HCT116 (cell line): ENCODE measurements around the gene GRB2. TPM values are rescaled to one million over a fixed set of nuclear protein-coding genes. Genes with fewer than 3 reads are reported as not detected.

Experiments
- ATAC-seq: fragments of 200-7000 bp; cut with Tn5 transposase; 2 replicates; pipeline ENCODE4 v1.9.1; 2020; ENCODE audit warnings: mild to moderate bottlenecking, moderate library complexity
- BruUV-seq: library from RNA; stranded (reverse); fragments of 400-500 nt; replicated peaks from 2 replicates; lab custom pipeline; 2021; lab: Mats Ljungman, UMichigan
- CTCF ChIA-PET: fragments of 300-600 bp; sonication (Branson Sonifier 250); formaldehyde crosslinking; loops from one replicate; lab custom pipeline; 2021; ENCODE audit warnings: antibody characterized with exemption; lab: Charles Lee
- POLR2A ChIA-PET: fragments of 300-600, 350-600 bp; sonication (Branson Sonifier 250); formaldehyde crosslinking; loops from one replicate; lab custom pipeline; 2021; ENCODE audit warnings: antibody characterized with exemption; lab: Charles Lee
- RAD21 ChIA-PET, 2 experiments: fragments of 300-600 bp; sonication (Branson Sonifier 250); formaldehyde crosslinking; loops; one replicate each; lab custom pipeline; 2023; ENCODE audit warnings: low total read pairs in 2 of 2; ENCODE audit not compliant: uncharacterized antibody in 2 of 2, unreplicated experiment in 2 of 2, low non-redundant PET in 1 of 2; lab: Charles Lee
- DNase-seq: peaks from one replicate; pipeline ENCODE4 v3.0.0-alpha.2; 2010; ENCODE audit warnings: low read depth, low spot score
- H2AFZ ChIP-seq: fragments of 200-600 bp; shearing (Covaris generic), sonication (generic); 2 replicates; pipeline ENCODE4 v1.6.1; 2017; ENCODE audit warnings: low read depth, mixed run types, mixed read lengths, antibody characterized with exemption, low read length; ENCODE audit not compliant: poor library complexity, severe bottlenecking
- H3K27ac ChIP-seq: 2 replicates; pipeline ENCODE4 v1.5.1; 2012; ENCODE audit warnings: low read depth, low read length
- H3K27me3 ChIP-seq: fragments of 200-600 bp; sonication (generic); 2 replicates; pipeline ENCODE4 v1.6.1; 2016; ENCODE audit warnings: mixed run types, low read length, mixed read lengths; ENCODE audit not compliant: insufficient read depth
- H3K36me3 ChIP-seq, 2 experiments: fragments of 200-500 bp in 1 of 2; fragments of 200-600 bp in 1 of 2; sonication (Bioruptor generic) in 1 of 2; sonication (generic) in 1 of 2; 2 replicates each; pipeline versions ENCODE4 v1.5.1 to v1.6.1; 2014 to 2016; ENCODE audit warnings: low read length in 2 of 2, inconsistent platforms in 1 of 2, mixed read lengths in 1 of 2, mixed run types in 1 of 2; ENCODE audit not compliant: insufficient read depth in 2 of 2, control insufficient read depth in 1 of 2
- H3K4me1 ChIP-seq, 2 experiments: fragments of 200-600 bp in 1 of 2; sonication (generic) in 1 of 2; 2 replicates each; pipeline versions ENCODE4 v1.5.1 to v1.6.1; 2012 to 2017; ENCODE audit warnings: low read length in 2 of 2, inconsistent platforms in 1 of 2, mild to moderate bottlenecking in 1 of 2, mixed read lengths in 1 of 2, mixed run types in 1 of 2, moderate library complexity in 1 of 2; ENCODE audit not compliant: insufficient read depth in 2 of 2, control insufficient read depth in 1 of 2
- H3K4me2 ChIP-seq: fragments of 200-600 bp; sonication (generic); 2 replicates; pipeline ENCODE4 v1.6.1; 2017; ENCODE audit warnings: mixed run types, low read length, mixed read lengths
- H3K4me3 ChIP-seq, 2 experiments: fragments of 200-600 bp in 1 of 2; sonication (generic) in 1 of 2; replicated peaks in 1 of 2; 2 replicates each; pipeline ENCODE4 v1.5.1; 2011 to 2016; ENCODE audit warnings: low read length in 2 of 2, control low read depth in 1 of 2, low read depth in 1 of 2, mild to moderate bottlenecking in 1 of 2, mixed read lengths in 1 of 2, mixed run types in 1 of 2
- H3K79me2 ChIP-seq: fragments of 200-600 bp; sonication (generic); 2 replicates; pipeline ENCODE4 v1.6.1; 2017; ENCODE audit warnings: mild to moderate bottlenecking, mixed run types, low read length, moderate library complexity, mixed read lengths; ENCODE audit not compliant: insufficient read depth
- H3K9ac ChIP-seq: fragments of 200-600 bp; sonication (generic); 2 replicates; pipeline ENCODE4 v1.6.1; 2016; ENCODE audit warnings: low read length, mixed read lengths
- H3K9me2 ChIP-seq: fragments of 200-600 bp; sonication (generic), shearing (Covaris generic); 2 replicates; pipeline ENCODE4 v1.6.1; 2017; ENCODE audit warnings: mixed run types, mild to moderate bottlenecking, moderate library complexity; ENCODE audit not compliant: insufficient read depth
- H3K9me3 ChIP-seq, 2 experiments: fragments of 200-500 bp in 1 of 2; fragments of 200-600 bp in 1 of 2; sonication (Bioruptor generic) in 1 of 2; sonication (generic) in 1 of 2; 2 replicates each; pipeline ENCODE4 v1.6.1; 2014 to 2017; ENCODE audit warnings: low read length in 2 of 2, mixed read lengths in 2 of 2, inconsistent platforms in 1 of 2, low read depth in 1 of 2, mild to moderate bottlenecking in 1 of 2, mixed run types in 1 of 2, moderate library complexity in 1 of 2; ENCODE audit not compliant: control insufficient read depth in 1 of 2, insufficient read depth in 1 of 2
- H4K20me1 ChIP-seq: fragments of 200-600 bp; sonication (generic), shearing (Covaris generic); 2 replicates; pipeline ENCODE4 v1.6.1; 2017; ENCODE audit warnings: mixed run types, mild to moderate bottlenecking, moderate library complexity; ENCODE audit not compliant: insufficient read depth
- CBX3 ChIP-seq: IDR thresholded peaks from 2 replicates; pipeline ENCODE4 v1.6.1; 2012; ENCODE audit warnings: low read depth
- CEBPB ChIP-seq: IDR thresholded peaks from 2 replicates; pipeline ENCODE4 v1.6.1; 2012; ENCODE audit warnings: low read depth
- CTCF ChIP-seq, 3 experiments: fragments of 200-600 bp in 1 of 3; sonication (generic) in 1 of 3; IDR thresholded peaks in 2 of 3; conservative IDR thresholded peaks in 1 of 3; 2 replicates each; pipeline ENCODE4 v1.5.1; 2012 to 2017; ENCODE audit warnings: low read depth in 2 of 3, low read length in 2 of 3, antibody characterized with exemption in 1 of 3, borderline replicate concordance in 1 of 3, control low read depth in 1 of 3, mild to moderate bottlenecking in 1 of 3, mixed read lengths in 1 of 3, mixed run types in 1 of 3, moderate library complexity in 1 of 3; ENCODE audit not compliant: insufficient read depth in 1 of 3
- ELF1 ChIP-seq: IDR thresholded peaks from 2 replicates; pipeline ENCODE4 v1.6.1; 2012; ENCODE audit warnings: low read depth, borderline replicate concordance
- EZH2 ChIP-seq: fragments of 200-600 bp; sonication (generic); IDR thresholded peaks from 2 replicates; pipeline ENCODE4 v1.6.1; 2017; ENCODE audit warnings: antibody characterized with exemption, mixed run types
- FOSL1 ChIP-seq: IDR thresholded peaks from 2 replicates; pipeline ENCODE4 v1.6.1; 2012; ENCODE audit warnings: low read depth
- JUND ChIP-seq: IDR thresholded peaks from 2 replicates; pipeline ENCODE4 v1.6.1; 2012
- MAX ChIP-seq: IDR thresholded peaks from 2 replicates; pipeline ENCODE4 v1.6.1; 2012
- POLR2A ChIP-seq: IDR thresholded peaks from 2 replicates; pipeline ENCODE4 v1.7.0; 2011; ENCODE audit warnings: borderline replicate concordance; ENCODE audit not compliant: insufficient read depth, insufficient read length; ENCODE audit errors: extremely low read depth
- POLR2AphosphoS5 ChIP-seq: IDR thresholded peaks from 2 replicates; pipeline ENCODE4 v1.6.1; 2011; ENCODE audit warnings: mild to moderate bottlenecking, low read depth, low read length, moderate library complexity
- RAD21 ChIP-seq: IDR thresholded peaks from 2 replicates; pipeline ENCODE4 v1.6.1; 2012; ENCODE audit warnings: low read depth, mild to moderate bottlenecking
- REST ChIP-seq: IDR thresholded peaks from 2 replicates; pipeline ENCODE4 v1.6.1; 2012; ENCODE audit warnings: low read depth
- SP1 ChIP-seq: IDR thresholded peaks from 2 replicates; pipeline ENCODE4 v1.6.1; 2012; ENCODE audit warnings: low read depth
- TCF7L2 ChIP-seq: IDR thresholded peaks from 2 replicates; pipeline ENCODE4 v1.7.0; 2011; ENCODE audit warnings: borderline replicate concordance, inconsistent platforms; ENCODE audit not compliant: insufficient read depth, insufficient read length; ENCODE audit errors: extremely low read depth
- ZNF274 ChIP-seq: fragments of 200-500 bp; sonication (Bioruptor generic); IDR thresholded peaks from 2 replicates; pipeline ENCODE4 v1.6.1; 2014; ENCODE audit warnings: mild to moderate bottlenecking, low read depth, low read length, inconsistent platforms
- intact Hi-C: fragments of 100-400 bp; cut with micrococcal nuclease; formaldehyde crosslinking; loops from 2 replicates; pipeline ENCODE4 v1.10.0; 2022
- total RNA-seq: library from RNA; stranded (reverse); gene quantifications from one replicate; pipeline ENCODE4 v1.2.1, GENCODE V29; 2021; ENCODE audit not compliant: unreplicated experiment

Gene GRB2
- total RNA-seq, 1 experiment from 2014 or later: 146 TPM

DNA sequence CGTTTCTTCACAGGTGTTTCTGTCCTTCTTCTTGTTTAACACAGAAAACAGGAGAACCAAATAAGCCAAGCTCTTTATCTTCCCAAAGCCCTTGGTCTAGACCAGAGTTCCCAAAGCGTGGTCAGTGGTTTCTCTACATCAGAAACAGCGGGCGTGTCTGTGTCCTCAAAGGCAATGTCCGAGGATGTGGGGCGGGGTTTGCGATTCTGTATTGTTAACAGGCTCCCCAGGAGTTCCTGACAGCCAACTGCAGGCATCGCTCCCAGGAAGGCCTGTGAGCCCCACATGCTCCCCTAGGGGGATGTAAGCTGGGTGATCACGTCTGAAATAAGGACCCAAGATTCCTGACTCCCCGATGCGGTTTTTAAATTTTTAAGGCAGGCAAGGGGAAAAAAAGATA is 87.8 kb downstream of the GRB2 start:
- no peaks in the 10 kb centered on the region for H3K27me3 ChIP-seq
- H2AFZ ChIP-seq: no peak overlapping the region
- ATAC-seq: peak; percentile 52; the same call in 1 of the 2 replicates
- H3K9me3 ChIP-seq: no peaks in the 10 kb centered on the region
- ChIA-PET RAD21 (no interaction called here), CTCF (interaction anchor here (0.7 to 1.7 kb wide), 2 partner anchors 95 to 430 kb away, joined by 3 to 4 read pairs; no protein-coding TSS in a partner anchor), POLR2A (no interaction called here)
- H3K9me2 ChIP-seq: no peaks in the 10 kb centered on the region
- TF ChIP-seq SP1 (no peak), JUND (no peak), TCF7L2 (no peak)
- H3K27ac ChIP-seq: no peak overlapping the region
- H3K4me2 ChIP-seq: no peak overlapping the region
- no peak overlapping the region for H3K9ac ChIP-seq
- peaks cover 0 to 8% of the 10 kb centered on the region in 2 experiments; a peak in 1 of 4 replicates for H3K4me1 ChIP-seq
- peaks cover 5% of the 10 kb centered on the region; the same call in 1 of the 2 replicates for H3K79me2 ChIP-seq
- intact Hi-C loops: no loop called here
- no peak overlapping the region for H3K4me3 ChIP-seq
- H3K36me3 ChIP-seq: peaks cover 23 to 30% of the 10 kb centered on the region in 2 experiments; a peak in 3 of 4 replicates
- no peaks in the 10 kb centered on the region for H4K20me1 ChIP-seq
- BruUV-seq: no TSS peak
- no peak for DNase-seq

- H3K27me3 ChIP-seq: no peaks in the 10 kb centered on the region
- H4K20me1 ChIP-seq: no peaks in the 10 kb centered on the region
- intact Hi-C loops: no loop called here
- RAD21 ChIA-PET: interaction anchor here in 1 of 2 experiments (0.7 kb wide), 1 partner anchor 8 kb away, joined by 4 read pairs; no protein-coding TSS in a partner anchor
- no peak overlapping the region for H3K4me2 ChIP-seq
- H3K9ac ChIP-seq: no peak overlapping the region
- no peak overlapping the region for H3K4me3 ChIP-seq
- no peak overlapping the region for H3K27ac ChIP-seq
- no peak overlapping the region for H2AFZ ChIP-seq
- DNase-seq (no peak), ATAC-seq (0 out of 2 replicates have a peak, but pooled peaks have one; percentile 21)
- no peaks in the 10 kb centered on the region for H3K9me3 ChIP-seq
- peaks cover 0 to 8% of the 10 kb centered on the region in 2 experiments; a peak in 1 of 4 replicates for H3K4me1 ChIP-seq
- no peaks in the 10 kb centered on the region for H3K9me2 ChIP-seq
- H3K36me3 ChIP-seq: peaks cover 18 to 19% of the 10 kb centered on the region in 2 experiments; a peak in 3 of 4 replicates
- no TSS peak for BruUV-seq
- POLR2A ChIA-PET: interaction anchor here (1.2 to 1.3 kb wide), 2 partner anchors 27 to 82 kb away, joined by 3 read pairs; partner anchors contain the start of gene SLC25A19
- CTCF ChIA-PET: interaction anchor here (1.7 kb wide), 1 partner anchor 96 kb away, joined by 4 read pairs; no protein-coding TSS in a partner anchor
- H3K79me2 ChIP-seq: no peaks in the 10 kb centered on the region
- no peak for TF ChIP-seq TCF7L2
- no peak for TF ChIP-seq POLR2AphosphoS5
- no peak for TF ChIP-seq MAX
- no peak for TF ChIP-seq EZH2
- TF ChIP-seq RAD21: no peak
- TF ChIP-seq SP1: no peak
- no peak for TF ChIP-seq CTCF (IDR thresholded peaks at IDR 0.05 in 2 of 3, conservative IDR thresholded peaks at IDR 0.05 in 1 of 3; ENCODE audit: borderline replicate concordance in 1 of 3, insufficient read depth in 1 of 3, low read depth in 2 of 3, low read length in 2 of 3)
- no peak for TF ChIP-seq REST
- TF ChIP-seq POLR2A: no peak
- TF ChIP-seq CBX3: no peak
- no peak for TF ChIP-seq JUND
- no peak for TF ChIP-seq ELF1
- TF ChIP-seq CEBPB: no peak
- no peak for TF ChIP-seq ZNF274
- TF ChIP-seq FOSL1: no peak
Observed at GRCh38 chr17:75316253-75316652, 89.2 kb downstream of the GRB2 start.
